A673 (cell line): ENCODE data around the gene FCER1G. TPM values are rescaled to one million over a fixed set of nuclear protein-coding genes. Genes with fewer than 3 reads are reported as not detected.
A peak's percentile ranks its signal among the peaks of the same experiment; 100 is the strongest.

Experiments used
- BruUV-seq: library from RNA; stranded (reverse); fragments of 400-500 nt; replicated peaks from 2 replicates; lab custom pipeline; 2021; lab: Mats Ljungman, UMichigan
- CTCF ChIA-PET: fragments of 300-600 bp; sonication (Branson Sonifier 250); formaldehyde crosslinking; loops from one replicate; lab custom pipeline; 2022; ENCODE audit warnings: antibody characterized with exemption; lab: Charles Lee
- POLR2A ChIA-PET: fragments of 300-600 bp; sonication (Branson Sonifier 250); formaldehyde crosslinking; loops from one replicate; lab custom pipeline; 2022; ENCODE audit warnings: antibody characterized with exemption; ENCODE audit not compliant: low non-redundant PET; lab: Charles Lee
- DNase-seq: peaks from one replicate; pipeline ENCODE4 v3.0.0-alpha.2; 2015; ENCODE audit warnings: low spot score
- H3K27ac ChIP-seq: fragments of 200-600 bp; sonication (generic); 2 replicates; pipeline ENCODE4 v1.5.1; 2016; ENCODE audit warnings: mixed run types, low read depth, mild to moderate bottlenecking, mixed read lengths, antibody characterized with exemption, low read length; ENCODE audit not compliant: poor library complexity, severe bottlenecking
- H3K27me3 ChIP-seq: fragments of 200-600 bp; sonication (generic); replicated peaks from 2 replicates; pipeline ENCODE4 v1.6.1; 2017; ENCODE audit warnings: mixed run types, low read depth, mild to moderate bottlenecking, mixed read lengths, antibody characterized with exemption, low read length; ENCODE audit not compliant: insufficient read depth, poor library complexity
- H3K36me3 ChIP-seq: fragments of 200-600 bp; sonication (generic); 2 replicates; pipeline ENCODE4 v1.6.1; 2016; ENCODE audit warnings: mixed run types, mild to moderate bottlenecking, mixed read lengths, antibody characterized with exemption, low read length; ENCODE audit not compliant: insufficient read depth, poor library complexity, severe bottlenecking
- H3K4me1 ChIP-seq: fragments of 200-600 bp; sonication (generic); 2 replicates; pipeline ENCODE4 v1.6.1; 2017; ENCODE audit warnings: mixed run types, mild to moderate bottlenecking, mixed read lengths, antibody characterized with exemption, low read length; ENCODE audit not compliant: insufficient read depth, poor library complexity, severe bottlenecking
- H3K4me3 ChIP-seq: fragments of 200-600 bp; sonication (generic); 2 replicates; pipeline ENCODE4 v1.5.1; 2016; ENCODE audit warnings: low read depth, mixed run types, mild to moderate bottlenecking, mixed read lengths, low read length; ENCODE audit not compliant: poor library complexity, severe bottlenecking
- H3K9me3 ChIP-seq: fragments of 200-600 bp; sonication (generic); 2 replicates; pipeline ENCODE4 v1.6.1; 2016; ENCODE audit warnings: mixed run types, low read depth, mild to moderate bottlenecking, mixed read lengths, antibody characterized with exemption, low read length; ENCODE audit not compliant: poor library complexity, severe bottlenecking
- CTCF ChIP-seq: fragments of 300-800, 200-600 bp; sonication (generic); conservative IDR thresholded peaks from 2 replicates; pipeline ENCODE4 v1.5.1; 2017; ENCODE audit warnings: low read depth, mild to moderate bottlenecking, antibody characterized with exemption, low read length, moderate library complexity, mixed read lengths
- EZH2 ChIP-seq: fragments of 200-600 bp; sonication (generic); IDR thresholded peaks from 2 replicates; pipeline ENCODE4 v1.6.1; 2017; ENCODE audit warnings: borderline replicate concordance, low read depth, mild to moderate bottlenecking, mixed read lengths, antibody characterized with exemption, low read length; ENCODE audit not compliant: poor library complexity, severe bottlenecking
- intact Hi-C: fragments of 100-400 bp; cut with micrococcal nuclease; formaldehyde crosslinking; loops from one replicate; pipeline ENCODE4 v1.10.0; 2022; ENCODE audit not compliant: unreplicated experiment
- total RNA-seq: library from RNA; stranded (reverse); gene quantifications from 2 replicates; pipeline ENCODE4 v1.2.3, GENCODE V29; 2021

FCER1G gene
- total RNA-seq, 1 experiment from 2014 or later: 1.5 TPM

- ChIA-PET CTCF (no interaction called here), POLR2A (no interaction called here)
- H3K27ac ChIP-seq: no peak overlapping the region
- DNase-seq: no peak
- no peaks in the 10 kb centered on the region for H3K27me3 ChIP-seq
- no peaks in the 10 kb centered on the region for H3K9me3 ChIP-seq
- intact Hi-C loops: no loop called here
- no peak overlapping the region for H3K4me3 ChIP-seq
- no TSS peak for BruUV-seq
- TF ChIP-seq CTCF: no peak
- no peak for TF ChIP-seq EZH2
- peaks cover 15% of the 10 kb centered on the region for H3K4me1 ChIP-seq
- peaks cover 56% of the 10 kb centered on the region for H3K36me3 ChIP-seq
Measured at GRCh38 chr1:161173711-161174110, 41.4 kb upstream of the FCER1G start.

GRCh38 chr1:161174911-161175310, 40.2 kb upstream of the FCER1G start:
- peaks cover 47% of the 10 kb centered on the region for H3K36me3 ChIP-seq
- intact Hi-C loops: no loop called here

GRCh38 chr1:161175771-161176453, 39.2 kb upstream of the FCER1G start:
- H3K36me3 ChIP-seq: peaks cover 41% of the 10 kb centered on the region
- peaks cover 15% of the 10 kb centered on the region for H3K4me1 ChIP-seq
- peak overlapping the region; percentile 78 for H3K4me3 ChIP-seq
- ChIA-PET CTCF (no interaction called here), POLR2A (interaction anchor here (0.6 kb wide), 1 partner anchor 12 kb away, joined by 5 read pairs; no protein-coding TSS in a partner anchor)
- no peaks in the 10 kb centered on the region for H3K9me3 ChIP-seq
- DNase-seq: no peak
- H3K27me3 ChIP-seq: no peaks in the 10 kb centered on the region
- TF ChIP-seq EZH2: no peak
- TF ChIP-seq CTCF: no peak
- no TSS peak for BruUV-seq
- intact Hi-C loops: no loop called here
- H3K27ac ChIP-seq: peak overlapping the region; percentile 87

More at GRCh38 chr1:161174911-161175310, 40.2 kb upstream of the FCER1G start:
- H3K4me3 ChIP-seq: no peak overlapping the region
- H3K27me3 ChIP-seq: no peaks in the 10 kb centered on the region
- peaks cover 15% of the 10 kb centered on the region for H3K4me1 ChIP-seq
- H3K27ac ChIP-seq: no peak overlapping the region
- ChIA-PET POLR2A (no interaction called here), CTCF (no interaction called here)
- no peak for DNase-seq
- TF ChIP-seq CTCF (no peak), EZH2 (no peak)
- BruUV-seq: no TSS peak
- H3K9me3 ChIP-seq: no peaks in the 10 kb centered on the region
